Activated T-cell treated with anti-CD3 and anti-CD28 coated beads, Interleukin-2, amount 50 U/mL, for 72 hours (primary cell): ENCODE results near the gene EPHX1. TPM values are rescaled to one million over a fixed set of nuclear protein-coding genes. Genes with fewer than 3 reads are reported as not detected.

Experiments
- ATAC-seq, 2 donors: fragments of 150-1000 bp; cut with Tn5 transposase; replicated peaks in 1 of 2; 2 replicates each; pipeline ENCODE4 v1.10.0; 2021; ENCODE audit warnings: moderate library complexity in 2 of 2, mild to moderate bottlenecking in 1 of 2
- DNase-seq, 2 donors: peaks; one replicate each; pipeline ENCODE4 v3.0.0; 2021 to 2022; ENCODE audit warnings: mixed read lengths in 1 of 2
- H3K27ac Mint-ChIP-seq: one replicate; pipeline ENCODE4 v1.8.0; 2022; ENCODE audit warnings: mild to moderate bottlenecking, moderate library complexity, mixed read lengths
- H3K27me3 Mint-ChIP-seq: one replicate; pipeline ENCODE4 v1.8.0; 2022; ENCODE audit warnings: low read depth, mixed read lengths
- H3K36me3 Mint-ChIP-seq, 2 donors: one replicate each; pipeline ENCODE4 v1.8.0; 2022; ENCODE audit warnings: mixed read lengths in 2 of 2, mild to moderate bottlenecking in 1 of 2; ENCODE audit not compliant: insufficient read depth in 2 of 2
- H3K4me1 Mint-ChIP-seq: one replicate; pipeline ENCODE4 v1.8.0; 2022; ENCODE audit warnings: low read depth, mixed read lengths
- H3K4me3 Mint-ChIP-seq, 2 donors: one replicate each; pipeline ENCODE4 v1.8.0; 2022; ENCODE audit warnings: mild to moderate bottlenecking in 2 of 2, mixed read lengths in 2 of 2, moderate library complexity in 2 of 2
- H3K9me3 Mint-ChIP-seq, 2 donors: one replicate each; pipeline ENCODE4 v1.8.0; 2022; ENCODE audit warnings: mixed read lengths in 2 of 2
- total RNA-seq, 2 donors: library from RNA; stranded (reverse); gene quantifications; one replicate each; pipeline ENCODE4 v1.2.3, GENCODE V29; 2022

Gene EPHX1
- total RNA-seq, 2 donors from 2014 or later: 2.6 to 3.8 TPM

- Mint-ChIP-seq H3K4me3 (no peak overlapping the region), H3K36me3 (peaks cover 6 to 9% of the 10 kb centered on the region in 2 donors), H3K9me3 (no peaks in the 10 kb centered on the region), H3K27me3 (no peaks in the 10 kb centered on the region), H3K4me1 (peaks cover 33% of the 10 kb centered on the region), H3K27ac (no peak overlapping the region)
- DNase-seq (no peak), ATAC-seq (no peak)
Observed at GRCh38 chr1:225870911-225871310, 61.0 kb downstream of the EPHX1 start.

GRCh38 chr1:225871359-225872074, 61.6 kb downstream of the EPHX1 start:
- H3K27me3 Mint-ChIP-seq: no peaks in the 10 kb centered on the region
- H3K4me3 Mint-ChIP-seq: no peak overlapping the region
- no peaks in the 10 kb centered on the region for H3K9me3 Mint-ChIP-seq
- peaks cover 33% of the 10 kb centered on the region for H3K4me1 Mint-ChIP-seq
- no peak overlapping the region for H3K27ac Mint-ChIP-seq
- peaks cover 3 to 10% of the 10 kb centered on the region in 2 donors for H3K36me3 Mint-ChIP-seq
- no peak for DNase-seq
- no peak for ATAC-seq

- H3K36me3 Mint-ChIP-seq: peaks cover 4 to 11% of the 10 kb centered on the region in 2 donors
- no peak for DNase-seq
- H3K9me3 Mint-ChIP-seq: no peaks in the 10 kb centered on the region
- ATAC-seq: no peak
- no peak overlapping the region for H3K27ac Mint-ChIP-seq
- H3K27me3 Mint-ChIP-seq: no peaks in the 10 kb centered on the region
- no peak overlapping the region for H3K4me3 Mint-ChIP-seq
- H3K4me1 Mint-ChIP-seq: peaks cover 33% of the 10 kb centered on the region
Observed at GRCh38 chr1:225872075-225872430, 62.1 kb downstream of the EPHX1 start.

GRCh38 chr1:225873281-225873850, 63.4 kb downstream of the EPHX1 start:
- H3K27me3 Mint-ChIP-seq: no peaks in the 10 kb centered on the region
- no peak for ATAC-seq
- H3K27ac Mint-ChIP-seq: no peak overlapping the region
- no peaks in the 10 kb centered on the region for H3K9me3 Mint-ChIP-seq
- peaks cover 40% of the 10 kb centered on the region for H3K4me1 Mint-ChIP-seq
- no peak for DNase-seq
- H3K36me3 Mint-ChIP-seq: peaks cover 2 to 15% of the 10 kb centered on the region in 2 donors
- no peak overlapping the region for H3K4me3 Mint-ChIP-seq

- DNase-seq (no peak), ATAC-seq (no peak)
- Mint-ChIP-seq H3K36me3 (peaks cover 2 to 15% of the 10 kb centered on the region in 2 donors), H3K9me3 (no peaks in the 10 kb centered on the region), H3K27ac (no peak overlapping the region), H3K4me3 (no peak overlapping the region), H3K4me1 (peaks cover 50% of the 10 kb centered on the region), H3K27me3 (no peaks in the 10 kb centered on the region)
Observed at GRCh38 chr1:225874431-225874830, 64.5 kb downstream of the EPHX1 start.

GRCh38 chr1:225875044-225875815, 65.3 kb downstream of the EPHX1 start:
- H3K27me3 Mint-ChIP-seq: no peaks in the 10 kb centered on the region
- DNase-seq: no peak
- H3K4me3 Mint-ChIP-seq: no peak overlapping the region
- peaks cover 2 to 13% of the 10 kb centered on the region in 2 donors for H3K36me3 Mint-ChIP-seq
- no peaks in the 10 kb centered on the region for H3K9me3 Mint-ChIP-seq
- peaks cover 58% of the 10 kb centered on the region for H3K4me1 Mint-ChIP-seq
- no peak overlapping the region for H3K27ac Mint-ChIP-seq
- ATAC-seq: no peak

- H3K9me3 Mint-ChIP-seq: no peaks in the 10 kb centered on the region
- no peak overlapping the region for H3K27ac Mint-ChIP-seq
- no peak for DNase-seq
- H3K4me3 Mint-ChIP-seq: no peak overlapping the region
- H3K27me3 Mint-ChIP-seq: no peaks in the 10 kb centered on the region
- H3K4me1 Mint-ChIP-seq: peaks cover 64% of the 10 kb centered on the region
- H3K36me3 Mint-ChIP-seq: peaks cover 2 to 8% of the 10 kb centered on the region in 2 donors
- no peak for ATAC-seq
Observed at GRCh38 chr1:225876900-225877510, 67.1 kb downstream of the EPHX1 start.

- Mint-ChIP-seq H3K27ac (no peak overlapping the region), H3K4me3 (no peak overlapping the region), H3K4me1 (peaks cover 62% of the 10 kb centered on the region), H3K36me3 (peaks cover 2 to 8% of the 10 kb centered on the region in 2 donors), H3K27me3 (no peaks in the 10 kb centered on the region), H3K9me3 (no peaks in the 10 kb centered on the region)
- ATAC-seq: no peak
- DNase-seq: peak; percentile 20 to 34
Observed at GRCh38 chr1:225877580-225877979, 67.7 kb downstream of the EPHX1 start.

- no peak overlapping the region for H3K27ac Mint-ChIP-seq
- H3K4me3 Mint-ChIP-seq: no peak overlapping the region
- H3K27me3 Mint-ChIP-seq: no peaks in the 10 kb centered on the region
Observed at GRCh38 chr1:225878282-225878681, 68.4 kb downstream of the EPHX1 start.

GRCh38 chr1:225879521-225880221, 69.7 kb downstream of the EPHX1 start:
- Mint-ChIP-seq H3K27ac (no peak overlapping the region), H3K9me3 (no peaks in the 10 kb centered on the region), H3K36me3 (peaks cover 4 to 8% of the 10 kb centered on the region in 2 donors), H3K27me3 (no peaks in the 10 kb centered on the region), H3K4me3 (peak overlapping the region; percentile 87 to 96), H3K4me1 (peaks cover 71% of the 10 kb centered on the region)
- DNase-seq (peak in 1 of 2 donors; percentile 15), ATAC-seq (no peak)

More at GRCh38 chr1:225878282-225878681, 68.4 kb downstream of the EPHX1 start:
- no peak for DNase-seq
- ATAC-seq: no peak
- no peaks in the 10 kb centered on the region for H3K9me3 Mint-ChIP-seq
- H3K4me1 Mint-ChIP-seq: peaks cover 62% of the 10 kb centered on the region
- peaks cover 4 to 8% of the 10 kb centered on the region in 2 donors for H3K36me3 Mint-ChIP-seq

GRCh38 chr1:225880222-225880588, 70.3 kb downstream of the EPHX1 start:
- H3K9me3 Mint-ChIP-seq: no peaks in the 10 kb centered on the region
- peak in 1 of 2 donors; percentile 6 for DNase-seq
- no peaks in the 10 kb centered on the region for H3K27me3 Mint-ChIP-seq
- peaks cover 4 to 8% of the 10 kb centered on the region in 2 donors for H3K36me3 Mint-ChIP-seq
- H3K4me3 Mint-ChIP-seq: peak overlapping the region; percentile 87 to 96
- H3K27ac Mint-ChIP-seq: no peak overlapping the region
- peaks cover 70% of the 10 kb centered on the region for H3K4me1 Mint-ChIP-seq
- no peak for ATAC-seq

- H3K4me1 Mint-ChIP-seq: peaks cover 66% of the 10 kb centered on the region
- H3K27ac Mint-ChIP-seq: peak overlapping the region; percentile 8
- ATAC-seq: no peak
- no peak for DNase-seq
- peak overlapping the region; percentile 87 to 96 for H3K4me3 Mint-ChIP-seq
- no peaks in the 10 kb centered on the region for H3K27me3 Mint-ChIP-seq
- peaks cover 4 to 8% of the 10 kb centered on the region in 2 donors for H3K36me3 Mint-ChIP-seq
- no peaks in the 10 kb centered on the region for H3K9me3 Mint-ChIP-seq
Observed at GRCh38 chr1:225880636-225881035, 70.7 kb downstream of the EPHX1 start.
